GM12878 (cell line): ENCODE measurements around the gene WDR64. TPM values are rescaled to one million over a fixed set of nuclear protein-coding genes. Genes with fewer than 3 reads are reported as not detected.

ENCODE experiments used
- ATAC-seq: fragments of 200-7000 bp; cut with Tn5 transposase; 3 replicates; pipeline ENCODE4 v1.9.1; 2020; ENCODE audit warnings: mild to moderate bottlenecking, moderate library complexity
- BruUV-seq: library from RNA; stranded (reverse); fragments of 400-500 nt; replicated peaks from 2 replicates; lab custom pipeline; 2021; lab: Mats Ljungman, UMichigan
- CTCF ChIA-PET: fragments of 300-600 bp; sonication (Branson Sonifier 250); formaldehyde crosslinking; extraction: SDS; loops from one replicate; lab custom pipeline; 2021; ENCODE audit warnings: inconsistent platforms; lab: Yijun Ruan, JAX
- POLR2A ChIA-PET: fragments of 350-600 bp; formaldehyde crosslinking; extraction: SDS; loops from one replicate; lab custom pipeline; 2021; ENCODE audit warnings: inconsistent platforms; lab: Charles Lee
- RAD21 ChIA-PET: fragments of 300-600 bp; sonication (Branson Sonifier 250); formaldehyde crosslinking; loops from one replicate; lab custom pipeline; 2023; ENCODE audit warnings: antibody characterized with exemption; ENCODE audit not compliant: unreplicated experiment; lab: Charles Lee
- SMC1A ChIA-PET: fragments of 300-600 bp; sonication (Branson Sonifier 250); formaldehyde crosslinking; loops from one replicate; lab custom pipeline; 2023; ENCODE audit not compliant: unreplicated experiment, uncharacterized antibody; lab: Charles Lee
- DNase-seq: peaks from one replicate; pipeline ENCODE4 v3.0.0-alpha.2; 2011; ENCODE audit warnings: low read depth, low spot score
- FAIRE-seq: peaks from 3 replicates; lab custom pipeline; 2011; peaks lifted over from hg19 to GRCh38; lab: Jason Lieb, UNC
- H2AFZ ChIP-seq: 2 replicates; pipeline ENCODE4 v1.6.0; 2011; ENCODE audit warnings: low read depth, low read length, control low read depth; ENCODE audit not compliant: control insufficient read depth
- H3K27ac ChIP-seq: 2 replicates; pipeline ENCODE4 v1.5.1; 2011; ENCODE audit warnings: control low read depth; ENCODE audit not compliant: control insufficient read depth, insufficient read depth
- H3K27me3 ChIP-seq, 2 experiments: replicated peaks in 1 of 2; 2 replicates each; pipeline versions ENCODE4 v1.6.0 to v1.6.1; 2011; ENCODE audit warnings: low read length in 1 of 2; ENCODE audit not compliant: control insufficient read depth in 2 of 2, insufficient read depth in 2 of 2
- H3K36me3 ChIP-seq, 2 experiments: 2 replicates each; pipeline ENCODE4 v1.5.1; 2011; ENCODE audit warnings: low read length in 1 of 2; ENCODE audit not compliant: control insufficient read depth in 2 of 2, insufficient read depth in 2 of 2
- H3K4me1 ChIP-seq: 2 replicates; pipeline ENCODE4 v1.6.1; 2011; ENCODE audit warnings: mild to moderate bottlenecking, low read length, moderate library complexity, mixed read lengths; ENCODE audit not compliant: control insufficient read depth, insufficient read depth
- H3K4me2 ChIP-seq: 2 replicates; pipeline ENCODE4 v1.6.0; 2011; ENCODE audit warnings: control low read depth; ENCODE audit not compliant: control insufficient read depth, insufficient read depth
- H3K4me3 ChIP-seq: fragments of 200-600 bp; sonication (generic); 2 replicates; pipeline ENCODE4 v1.5.1; 2016
- H3K79me2 ChIP-seq: 2 replicates; pipeline ENCODE4 v1.6.0; 2011; ENCODE audit warnings: low read length; ENCODE audit not compliant: control insufficient read depth, insufficient read depth
- H3K9ac ChIP-seq: 2 replicates; pipeline ENCODE4 v1.8.0; 2011; ENCODE audit warnings: low read length, control low read depth, mixed read lengths; ENCODE audit not compliant: control insufficient read depth, insufficient read depth
- H3K9me3 ChIP-seq: replicated peaks from 3 replicates; pipeline ENCODE4 v1.5.1; 2011; ENCODE audit warnings: mild to moderate bottlenecking, low read length; ENCODE audit not compliant: control insufficient read depth, insufficient read depth
- H4K20me1 ChIP-seq: 2 replicates; pipeline ENCODE4 v1.6.0; 2011; ENCODE audit not compliant: control insufficient read depth, insufficient read depth
- ASH2L ChIP-seq: fragments of 300-600, 200-600 bp; sonication (generic); IDR thresholded peaks from 2 replicates; pipeline ENCODE4 v1.6.1; 2017; ENCODE audit warnings: low read depth, mild to moderate bottlenecking, borderline replicate concordance
- CBFB ChIP-seq: IDR thresholded peaks from 2 replicates; pipeline ENCODE4 v1.6.1; 2016; ENCODE audit warnings: antibody characterized with exemption, low read depth
- EED ChIP-seq: sonication (generic); IDR thresholded peaks from 2 replicates; pipeline ENCODE4 v1.6.1; 2016; ENCODE audit warnings: antibody characterized with exemption, low read depth
- NBN ChIP-seq: fragments of 450-650 bp; IDR thresholded peaks from 2 replicates; pipeline ENCODE4 v1.6.1; 2016
- POU2F2 ChIP-seq: IDR thresholded peaks from 3 replicates; pipeline ENCODE4 v1.6.1; 2011; ENCODE audit warnings: low read depth, mild to moderate bottlenecking, low read length, borderline replicate concordance
- SMAD1 ChIP-seq: fragments of 450-650 bp; IDR thresholded peaks from 2 replicates; pipeline ENCODE4 v1.6.1; 2018; ENCODE audit warnings: mild to moderate bottlenecking, low read depth; ENCODE audit not compliant: partially characterized antibody
- ZNF217 ChIP-seq: fragments of 450-650 bp; IDR thresholded peaks from 2 replicates; pipeline ENCODE4 v1.6.1; 2017; ENCODE audit warnings: antibody characterized with exemption, mild to moderate bottlenecking
- ZNF622 ChIP-seq: fragments of 450-650 bp; IDR thresholded peaks from 2 replicates; pipeline ENCODE4 v1.6.1; 2017; ENCODE audit warnings: mild to moderate bottlenecking, inconsistent platforms
- ZSCAN29 ChIP-seq: fragments of 450-650 bp; IDR thresholded peaks from 2 replicates; pipeline ENCODE4 v1.6.1; 2017; ENCODE audit warnings: mild to moderate bottlenecking, moderate library complexity
- WGBS: methylation state at CpG from one replicate; pipeline ENCODE4 v1.1.6; 2016; ENCODE audit warnings: low lambda C conversion rate; ENCODE audit not compliant: insufficient replicate concordance, insufficient coverage; ENCODE audit errors: missing lambda C conversion rate; 5-methylcytosine and 5-hydroxymethylcytosine counted together
- in situ Hi-C: fragments of 300-500 bp; cut with MboI; formaldehyde crosslinking; loops from 9 replicates; pipeline ENCODE4 v1.14.3; 2018; ENCODE audit warnings: mixed read lengths
- intact Hi-C: fragments of 100-400 bp; cut with micrococcal nuclease; formaldehyde crosslinking; loops from one replicate; pipeline ENCODE4 v1.14.2; 2022; ENCODE audit not compliant: unreplicated experiment
- polyA plus RNA-seq, 11 experiments: library from polyadenylated mRNA; depleted of rRNA in 4 of 11; unstranded in 6 of 11; stranded (reverse) in 5 of 11; fragments of >200 nt; fragmentation: Nextera tagmentation in 4 of 11; fragmentation: Illumina TruSeq in 1 of 11; extraction: Ambion mirVana in 4 of 11; extraction: Trizol in 1 of 11; gene quantifications; 1 replicate in 1 of 11; 2 replicates in 10 of 11; pipeline versions ENCODE4 v1.2.1 to v1.2.3, GENCODE V29; 2011 to 2016; ENCODE audit warnings: inconsistent platforms in 2 of 11, missing spikeins in 2 of 11, low read depth in 1 of 11
- total RNA-seq, 4 experiments: library from RNA; depleted of rRNA in 3 of 4; stranded (reverse); fragments of >200 nt in 3 of 4; fragmentation: Illumina TruSeq in 1 of 4; extraction: Trizol in 1 of 4; gene quantifications; 2 replicates each; pipeline versions ENCODE4 v1.2.1 to v1.2.3, GENCODE V29; 2013 to 2021
- TF ChIP-seq, protein P1 (sequence below): fragments of 450-650 bp; IDR thresholded peaks from 2 replicates; pipeline ENCODE4 v1.6.1; 2017; ENCODE audit warnings: mild to moderate bottlenecking, low read depth, inconsistent platforms; ENCODE audit not compliant: poor library complexity, severe bottlenecking

Gene WDR64
- total and polyA plus RNA-seq, 10 of the 15 experiments (the other 5 are each of a cell fraction or from before 2014, with no cell fraction given): 0.01 TPM; not detected in 9

- Histone ChIP-seq H3K4me2 (no peak overlapping the region), H3K4me3 (no peak overlapping the region), H3K9me3 (no peaks in the 10 kb centered on the region), H3K4me1 (no peaks in the 10 kb centered on the region), H3K79me2 (no peaks in the 10 kb centered on the region), H3K9ac (no peak overlapping the region), H4K20me1 (no peaks in the 10 kb centered on the region), H3K27me3 (no peaks in the 10 kb centered on the region; a peak in 1 of 4 replicates), H2AFZ (no peak overlapping the region), H3K27ac (no peak overlapping the region), H3K36me3 (no peaks in the 10 kb centered on the region)
- CTCF ChIA-PET: no interaction called here
- intact Hi-C loops (no loop called here), in situ Hi-C loops (no loop called here)
- FAIRE-seq (no peak), ATAC-seq (no peak), DNase-seq (no peak)
- TF ChIP-seq NBN (no peak), ZNF622 (no peak), CBFB (no peak), SMAD1 (no peak), ASH2L (no peak), EED (no peak), ZSCAN29 (no peak), POU2F2 (no peak), ZNF217 (no peak)
- TF ChIP-seq, protein P1, sequence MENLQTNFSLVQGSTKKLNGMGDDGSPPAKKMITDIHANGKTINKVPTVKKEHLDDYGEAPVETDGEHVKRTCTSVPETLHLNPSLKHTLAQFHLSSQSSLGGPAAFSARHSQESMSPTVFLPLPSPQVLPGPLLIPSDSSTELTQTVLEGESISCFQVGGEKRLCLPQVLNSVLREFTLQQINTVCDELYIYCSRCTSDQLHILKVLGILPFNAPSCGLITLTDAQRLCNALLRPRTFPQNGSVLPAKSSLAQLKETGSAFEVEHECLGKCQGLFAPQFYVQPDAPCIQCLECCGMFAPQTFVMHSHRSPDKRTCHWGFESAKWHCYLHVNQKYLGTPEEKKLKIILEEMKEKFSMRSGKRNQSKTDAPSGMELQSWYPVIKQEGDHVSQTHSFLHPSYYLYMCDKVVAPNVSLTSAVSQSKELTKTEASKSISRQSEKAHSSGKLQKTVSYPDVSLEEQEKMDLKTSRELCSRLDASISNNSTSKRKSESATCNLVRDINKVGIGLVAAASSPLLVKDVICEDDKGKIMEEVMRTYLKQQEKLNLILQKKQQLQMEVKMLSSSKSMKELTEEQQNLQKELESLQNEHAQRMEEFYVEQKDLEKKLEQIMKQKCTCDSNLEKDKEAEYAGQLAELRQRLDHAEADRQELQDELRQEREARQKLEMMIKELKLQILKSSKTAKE: no peak
- 50% methylated on average over 2 of the region's 2 CpGs for WGBS
- SMC1A ChIA-PET: no interaction called here
- POLR2A ChIA-PET: no interaction called here
- RAD21 ChIA-PET: no interaction called here
- BruUV-seq: no TSS peak
Observed at GRCh38 chr1:241744591-241744990, 92.5 kb downstream of the WDR64 start.
